GM12878 (cell line): ENCODE data around the gene HDAC9. TPM values are rescaled to one million over a fixed set of nuclear protein-coding genes. Genes with fewer than 3 reads are reported as not detected.

Experiments used
- ATAC-seq: fragments of 200-7000 bp; cut with Tn5 transposase; 3 replicates; pipeline ENCODE4 v1.9.1; 2020; ENCODE audit warnings: mild to moderate bottlenecking, moderate library complexity
- BruUV-seq: library from RNA; stranded (reverse); fragments of 400-500 nt; replicated peaks from 2 replicates; lab custom pipeline; 2021; lab: Mats Ljungman, UMichigan
- CTCF ChIA-PET: fragments of 300-600 bp; sonication (Branson Sonifier 250); formaldehyde crosslinking; extraction: SDS; loops from one replicate; lab custom pipeline; 2021; ENCODE audit warnings: inconsistent platforms; lab: Yijun Ruan, JAX
- POLR2A ChIA-PET: fragments of 350-600 bp; formaldehyde crosslinking; extraction: SDS; loops from one replicate; lab custom pipeline; 2021; ENCODE audit warnings: inconsistent platforms; lab: Charles Lee
- RAD21 ChIA-PET: fragments of 300-600 bp; sonication (Branson Sonifier 250); formaldehyde crosslinking; loops from one replicate; lab custom pipeline; 2023; ENCODE audit warnings: antibody characterized with exemption; ENCODE audit not compliant: unreplicated experiment; lab: Charles Lee
- SMC1A ChIA-PET: fragments of 300-600 bp; sonication (Branson Sonifier 250); formaldehyde crosslinking; loops from one replicate; lab custom pipeline; 2023; ENCODE audit not compliant: unreplicated experiment, uncharacterized antibody; lab: Charles Lee
- DNase-seq: peaks from one replicate; pipeline ENCODE4 v3.0.0-alpha.2; 2011; ENCODE audit warnings: low read depth, low spot score
- FAIRE-seq: peaks from 3 replicates; lab custom pipeline; 2011; peaks lifted over from hg19 to GRCh38; lab: Jason Lieb, UNC
- H2AFZ ChIP-seq: 2 replicates; pipeline ENCODE4 v1.6.0; 2011; ENCODE audit warnings: low read depth, low read length, control low read depth; ENCODE audit not compliant: control insufficient read depth
- H3K27ac ChIP-seq: 2 replicates; pipeline ENCODE4 v1.5.1; 2011; ENCODE audit warnings: control low read depth; ENCODE audit not compliant: control insufficient read depth, insufficient read depth
- H3K27me3 ChIP-seq, 2 experiments: replicated peaks in 1 of 2; 2 replicates each; pipeline versions ENCODE4 v1.6.0 to v1.6.1; 2011; ENCODE audit warnings: low read length in 1 of 2; ENCODE audit not compliant: control insufficient read depth in 2 of 2, insufficient read depth in 2 of 2
- H3K36me3 ChIP-seq, 2 experiments: 2 replicates each; pipeline ENCODE4 v1.5.1; 2011; ENCODE audit warnings: low read length in 1 of 2; ENCODE audit not compliant: control insufficient read depth in 2 of 2, insufficient read depth in 2 of 2
- H3K4me1 ChIP-seq: 2 replicates; pipeline ENCODE4 v1.6.1; 2011; ENCODE audit warnings: mild to moderate bottlenecking, low read length, moderate library complexity, mixed read lengths; ENCODE audit not compliant: control insufficient read depth, insufficient read depth
- H3K4me2 ChIP-seq: 2 replicates; pipeline ENCODE4 v1.6.0; 2011; ENCODE audit warnings: control low read depth; ENCODE audit not compliant: control insufficient read depth, insufficient read depth
- H3K4me3 ChIP-seq: fragments of 200-600 bp; sonication (generic); 2 replicates; pipeline ENCODE4 v1.5.1; 2016
- H3K79me2 ChIP-seq: 2 replicates; pipeline ENCODE4 v1.6.0; 2011; ENCODE audit warnings: low read length; ENCODE audit not compliant: control insufficient read depth, insufficient read depth
- H3K9ac ChIP-seq: 2 replicates; pipeline ENCODE4 v1.8.0; 2011; ENCODE audit warnings: low read length, control low read depth, mixed read lengths; ENCODE audit not compliant: control insufficient read depth, insufficient read depth
- H3K9me3 ChIP-seq: replicated peaks from 3 replicates; pipeline ENCODE4 v1.5.1; 2011; ENCODE audit warnings: mild to moderate bottlenecking, low read length; ENCODE audit not compliant: control insufficient read depth, insufficient read depth
- H4K20me1 ChIP-seq: 2 replicates; pipeline ENCODE4 v1.6.0; 2011; ENCODE audit not compliant: control insufficient read depth, insufficient read depth
- BCLAF1 ChIP-seq: fragments of 450-650 bp; IDR thresholded peaks from 2 replicates; pipeline ENCODE4 v1.6.1; 2017; ENCODE audit warnings: antibody characterized with exemption, mild to moderate bottlenecking, moderate library complexity
- CEBPB ChIP-seq, 2 experiments: fragments of 150-350 bp in 1 of 2; IDR thresholded peaks; 2 replicates each; pipeline ENCODE4 v1.6.1; 2012 to 2014; ENCODE audit warnings: low read depth in 2 of 2, low read length in 2 of 2, borderline replicate concordance in 1 of 2, inconsistent platforms in 1 of 2
- CREB1 ChIP-seq: IDR thresholded peaks from 2 replicates; pipeline ENCODE4 v1.6.1; 2012; ENCODE audit warnings: low read depth, mild to moderate bottlenecking, inconsistent platforms
- ETV6 ChIP-seq, 2 experiments: fragments of 450-650 bp in 1 of 2; IDR thresholded peaks in 1 of 2; conservative IDR thresholded peaks in 1 of 2; 2 replicates each; pipeline ENCODE4 v1.6.1; 2014; ENCODE audit warnings: antibody characterized with exemption in 1 of 2, borderline replicate concordance in 1 of 2, low read depth in 1 of 2, mild to moderate bottlenecking in 1 of 2, moderate library complexity in 1 of 2
- HCFC1 ChIP-seq: fragments of 150-350 bp; IDR thresholded peaks from 2 replicates; pipeline ENCODE4 v1.6.1; 2014; ENCODE audit warnings: low read length
- HSF1 ChIP-seq: fragments of 150-350 bp; IDR thresholded peaks from 2 replicates; pipeline ENCODE4 v1.6.1; 2014; ENCODE audit warnings: mild to moderate bottlenecking, low read depth, low read length
- MLLT1 ChIP-seq: fragments of 450-650 bp; IDR thresholded peaks from 2 replicates; pipeline ENCODE4 v1.6.1; 2016; ENCODE audit warnings: mild to moderate bottlenecking
- MXI1 ChIP-seq: fragments of 150-350 bp; IDR thresholded peaks from 2 replicates; pipeline ENCODE4 v1.6.1; 2011; ENCODE audit warnings: low read depth, mild to moderate bottlenecking, inconsistent platforms, low read length, improper control_type of control experiment
- NFIC ChIP-seq: IDR thresholded peaks from 2 replicates; pipeline ENCODE4 v1.6.1; 2012; ENCODE audit warnings: low read depth, mild to moderate bottlenecking, inconsistent platforms, low read length, moderate library complexity
- PAX8 ChIP-seq: fragments of 450-650 bp; IDR thresholded peaks from 2 replicates; pipeline ENCODE4 v1.6.1; 2017; ENCODE audit warnings: mild to moderate bottlenecking, moderate library complexity
- PBX3 ChIP-seq: IDR thresholded peaks from 2 replicates; pipeline ENCODE4 v1.6.1; 2011; ENCODE audit warnings: mild to moderate bottlenecking, low read depth, low read length, moderate library complexity; ENCODE audit not compliant: insufficient replicate concordance
- RELA ChIP-seq: fragments of 450-650 bp; IDR thresholded peaks from 2 replicates; pipeline ENCODE4 v1.8.0; 2014; ENCODE audit warnings: borderline replicate concordance; ENCODE audit not compliant: partially characterized antibody
- SIX5 ChIP-seq: IDR thresholded peaks from 2 replicates; pipeline ENCODE4 v1.6.1; 2011; ENCODE audit warnings: mild to moderate bottlenecking, low read depth, low read length, moderate library complexity; ENCODE audit not compliant: severe bottlenecking
- SMARCA5 ChIP-seq: fragments of 450-650 bp; IDR thresholded peaks from 2 replicates; pipeline ENCODE4 v1.6.1; 2017; ENCODE audit warnings: mild to moderate bottlenecking
- STAT1 ChIP-seq: fragments of 450-650 bp; conservative IDR thresholded peaks from 2 replicates; pipeline ENCODE4 v1.6.1; 2014; ENCODE audit warnings: antibody characterized with exemption, mild to moderate bottlenecking
- ZNF622 ChIP-seq: fragments of 450-650 bp; IDR thresholded peaks from 2 replicates; pipeline ENCODE4 v1.6.1; 2017; ENCODE audit warnings: mild to moderate bottlenecking, inconsistent platforms
- WGBS: methylation state at CpG from one replicate; pipeline ENCODE4 v1.1.6; 2016; ENCODE audit warnings: low lambda C conversion rate; ENCODE audit not compliant: insufficient replicate concordance, insufficient coverage; ENCODE audit errors: missing lambda C conversion rate; 5-methylcytosine and 5-hydroxymethylcytosine counted together
- in situ Hi-C: fragments of 300-500 bp; cut with MboI; formaldehyde crosslinking; loops from 9 replicates; pipeline ENCODE4 v1.14.3; 2018; ENCODE audit warnings: mixed read lengths
- intact Hi-C: fragments of 100-400 bp; cut with micrococcal nuclease; formaldehyde crosslinking; loops from one replicate; pipeline ENCODE4 v1.14.2; 2022; ENCODE audit not compliant: unreplicated experiment
- polyA plus RNA-seq, 11 experiments: library from polyadenylated mRNA; depleted of rRNA in 4 of 11; unstranded in 6 of 11; stranded (reverse) in 5 of 11; fragments of >200 nt; fragmentation: Nextera tagmentation in 4 of 11; fragmentation: Illumina TruSeq in 1 of 11; extraction: Ambion mirVana in 4 of 11; extraction: Trizol in 1 of 11; gene quantifications; 1 replicate in 1 of 11; 2 replicates in 10 of 11; pipeline versions ENCODE4 v1.2.1 to v1.2.3, GENCODE V29; 2011 to 2016; ENCODE audit warnings: inconsistent platforms in 2 of 11, missing spikeins in 2 of 11, low read depth in 1 of 11
- total RNA-seq, 4 experiments: library from RNA; depleted of rRNA in 3 of 4; stranded (reverse); fragments of >200 nt in 3 of 4; fragmentation: Illumina TruSeq in 1 of 4; extraction: Trizol in 1 of 4; gene quantifications; 2 replicates each; pipeline versions ENCODE4 v1.2.1 to v1.2.3, GENCODE V29; 2013 to 2021
- TF ChIP-seq, protein P1 (sequence below): IDR thresholded peaks from 2 replicates; pipeline ENCODE4 v1.6.1; 2012; ENCODE audit warnings: low read depth, low read length, improper control_type of control experiment

Gene HDAC9
- total and polyA plus RNA-seq, 10 of the 15 experiments (the other 5 are each of a cell fraction or from before 2014, with no cell fraction given) = 0.73 to 12.8 (median 0.92) TPM

DNA sequence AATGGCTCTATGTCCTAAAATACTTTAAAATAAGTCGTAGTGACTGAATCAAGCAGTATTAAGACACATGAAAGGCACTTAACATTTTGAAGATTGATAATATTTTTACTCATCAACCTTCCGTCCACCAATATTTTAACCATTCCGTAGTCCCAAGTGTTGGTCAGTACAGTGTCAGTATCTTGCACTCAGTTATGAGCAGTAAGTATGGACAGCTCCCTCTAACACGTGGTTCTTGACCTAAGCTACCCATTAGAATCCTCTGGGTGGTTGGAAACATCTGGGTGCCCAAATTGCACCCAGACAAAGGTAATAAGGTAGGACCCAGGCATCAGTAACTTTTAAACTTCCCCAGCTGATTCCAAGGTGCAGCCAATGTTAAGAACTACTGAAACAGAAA, 260.2 kb downstream of the HDAC9 start:
- no peak overlapping the region for H3K4me2 ChIP-seq
- SMC1A ChIA-PET = interaction anchor here (0.8 to 1.3 kb wide), 3 partner anchors 11 to 30 kb away, joined by 3 read pairs; no protein-coding TSS in a partner anchor
- CTCF ChIA-PET = interaction anchor here (1.0 to 1.1 kb wide), 2 partner anchors 25 to 34 kb away, joined by 3 to 4 read pairs; no protein-coding TSS in a partner anchor
- H4K20me1 ChIP-seq = no peaks in the 10 kb centered on the region
- FAIRE-seq = no peak
- H3K9me3 ChIP-seq = no peaks in the 10 kb centered on the region
- no peak for ATAC-seq
- in situ Hi-C loops = no loop called here
- H3K27ac ChIP-seq = no peak overlapping the region
- no peaks in the 10 kb centered on the region for H3K79me2 ChIP-seq
- no peak overlapping the region for H2AFZ ChIP-seq
- no peak for DNase-seq
- no TSS peak for BruUV-seq
- H3K4me3 ChIP-seq = no peak overlapping the region
- H3K4me1 ChIP-seq = no peaks in the 10 kb centered on the region
- H3K9ac ChIP-seq = no peak overlapping the region
- 32% methylated on average over 4 of the region's 4 CpGs for whole genome bisulfite sequencing
- H3K36me3 ChIP-seq = no peaks in the 10 kb centered on the region
- H3K27me3 ChIP-seq = no peaks in the 10 kb centered on the region
- RAD21 ChIA-PET = no interaction called here
- POLR2A ChIA-PET = no interaction called here
- intact Hi-C loops = no loop called here
- TF ChIP-seq MXI1 (no peak), MLLT1 (no peak), HCFC1 (no peak), HSF1 (no peak), BCLAF1 (no peak), SIX5 (no peak), CREB1 (no peak), STAT1 (no peak), ETV6 (conservative IDR thresholded peaks at IDR 0.05 in 1 of 2, IDR thresholded peaks at IDR 0.05 in 1 of 2; ENCODE audit: borderline replicate concordance in 1 of 2, low read depth in 1 of 2) (no peak), SMARCA5 (no peak), RELA (no peak), PBX3 (no peak), NFIC (no peak), CEBPB (IDR thresholded peaks at IDR 0.05; ENCODE audit: borderline replicate concordance in 1 of 2, low read depth in 2 of 2, low read length in 2 of 2) (no peak), ZNF622 (no peak), PAX8 (no peak)
- TF ChIP-seq, protein P1, sequence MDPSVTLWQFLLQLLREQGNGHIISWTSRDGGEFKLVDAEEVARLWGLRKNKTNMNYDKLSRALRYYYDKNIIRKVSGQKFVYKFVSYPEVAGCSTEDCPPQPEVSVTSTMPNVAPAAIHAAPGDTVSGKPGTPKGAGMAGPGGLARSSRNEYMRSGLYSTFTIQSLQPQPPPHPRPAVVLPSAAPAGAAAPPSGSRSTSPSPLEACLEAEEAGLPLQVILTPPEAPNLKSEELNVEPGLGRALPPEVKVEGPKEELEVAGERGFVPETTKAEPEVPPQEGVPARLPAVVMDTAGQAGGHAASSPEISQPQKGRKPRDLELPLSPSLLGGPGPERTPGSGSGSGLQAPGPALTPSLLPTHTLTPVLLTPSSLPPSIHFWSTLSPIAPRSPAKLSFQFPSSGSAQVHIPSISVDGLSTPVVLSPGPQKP = no peak
